ENCODE data around the gene GOLGA2.
A peak's percentile ranks its signal among the peaks of the same experiment; 100 is the strongest.

Gene GOLGA2

GRCh38 chr9:128275198-128276007 is at the start of gene GOLGA2:
Gene GOLGA2, minus strand, starts transcription at chr9:128276007. Its CDS starts 31 bp downstream, at chr9:128275976.
- peak; percentile 70 for DNase-seq (ENCODE audit: insufficient read length, low spot score)

GRCh38 chr9:128324401-128324800 is 48.6 kb upstream of the GOLGA2 start:
- DNase-seq (ENCODE audit: insufficient read length, low spot score) (no peak), FAIRE-seq (no peak)

More at GRCh38 chr9:128275198-128276007, at the start of gene GOLGA2:
- FAIRE-seq = no peak

GRCh38 chr9:128323791-128324190 is 48.0 kb upstream of the GOLGA2 start:
- no peak for DNase-seq (ENCODE audit: insufficient read length, low spot score)
- FAIRE-seq = no peak

- FAIRE-seq (no peak), DNase-seq (ENCODE audit: insufficient read length, low spot score) (no peak)
Observed at GRCh38 chr9:128323212-128323730, 47.5 kb upstream of the GOLGA2 start.

GRCh38 chr9:128322404-128323211 is 46.8 kb upstream of the GOLGA2 start, which contains the start of the genes COQ4 and TRUB2:
Gene COQ4, plus strand, starts transcription at chr9:128322839. Its CDS starts 20 bp downstream, at chr9:128322859.
Gene TRUB2, minus strand, starts transcription at chr9:128322447. Its CDS starts 39 bp downstream, at chr9:128322408.
- peak; percentile 85 for FAIRE-seq
- DNase-seq (ENCODE audit: insufficient read length, low spot score) = peak; percentile 89

- FAIRE-seq = no peak
- no peak for DNase-seq (ENCODE audit: insufficient read length, low spot score)
Observed at GRCh38 chr9:128321879-128322403, 46.1 kb upstream of the GOLGA2 start.

GRCh38 chr9:128321343-128321742 is 45.5 kb upstream of the GOLGA2 start:
- FAIRE-seq (no peak), DNase-seq (ENCODE audit: insufficient read length, low spot score) (no peak)

GRCh38 chr9:128317629-128318028 is 41.8 kb upstream of the GOLGA2 start:
- FAIRE-seq (no peak), DNase-seq (ENCODE audit: insufficient read length, low spot score) (no peak)

- DNase-seq (ENCODE audit: insufficient read length, low spot score) (no peak), FAIRE-seq (no peak)
Observed at GRCh38 chr9:128316421-128316820, 40.6 kb upstream of the GOLGA2 start.

GRCh38 chr9:128314697-128315096 is 38.9 kb upstream of the GOLGA2 start:
- DNase-seq (ENCODE audit: insufficient read length, low spot score) (no peak), FAIRE-seq (no peak)

GRCh38 chr9:128310461-128310860 is 34.7 kb upstream of the GOLGA2 start:
- no peak for FAIRE-seq
- no peak for DNase-seq (ENCODE audit: insufficient read length, low spot score)

- DNase-seq (ENCODE audit: insufficient read length, low spot score) (no peak), FAIRE-seq (no peak)
Observed at GRCh38 chr9:128309551-128309950, 33.7 kb upstream of the GOLGA2 start.

- FAIRE-seq = no peak
- no peak for DNase-seq (ENCODE audit: insufficient read length, low spot score)
Observed at GRCh38 chr9:128304971-128305288, 29.1 kb upstream of the GOLGA2 start.

- FAIRE-seq (no peak), DNase-seq (ENCODE audit: insufficient read length, low spot score) (no peak)
Observed at GRCh38 chr9:128304136-128304970, 28.5 kb upstream of the GOLGA2 start.

- DNase-seq (ENCODE audit: insufficient read length, low spot score) = no peak
- no peak for FAIRE-seq
Observed at GRCh38 chr9:128298535-128299482, 23.0 kb upstream of the GOLGA2 start.

GRCh38 chr9:128297221-128297773 is 21.5 kb upstream of the GOLGA2 start:
- no peak for DNase-seq (ENCODE audit: insufficient read length, low spot score)
- FAIRE-seq = no peak

GRCh38 chr9:128296340-128297220 is 20.8 kb upstream of the GOLGA2 start:
- no peak for FAIRE-seq
- DNase-seq (ENCODE audit: insufficient read length, low spot score) = no peak

- DNase-seq (ENCODE audit: insufficient read length, low spot score) (no peak), FAIRE-seq (no peak)
Observed at GRCh38 chr9:128294142-128294541, 18.3 kb upstream of the GOLGA2 start.

Measured in GM19239 (cell line).